ENCODE data around the gene RPSA. TPM values are rescaled to one million over a fixed set of nuclear protein-coding genes. Genes with fewer than 3 reads are reported as not detected.
"Not testable (repeated sequence)": the region's sequence is repeated elsewhere in the genome, so short reads cannot be mapped to it uniquely, and the experiment has no call there.

Gene RPSA
- total RNA-seq, 1 experiment from 2014 or later: 933 TPM

DNA sequence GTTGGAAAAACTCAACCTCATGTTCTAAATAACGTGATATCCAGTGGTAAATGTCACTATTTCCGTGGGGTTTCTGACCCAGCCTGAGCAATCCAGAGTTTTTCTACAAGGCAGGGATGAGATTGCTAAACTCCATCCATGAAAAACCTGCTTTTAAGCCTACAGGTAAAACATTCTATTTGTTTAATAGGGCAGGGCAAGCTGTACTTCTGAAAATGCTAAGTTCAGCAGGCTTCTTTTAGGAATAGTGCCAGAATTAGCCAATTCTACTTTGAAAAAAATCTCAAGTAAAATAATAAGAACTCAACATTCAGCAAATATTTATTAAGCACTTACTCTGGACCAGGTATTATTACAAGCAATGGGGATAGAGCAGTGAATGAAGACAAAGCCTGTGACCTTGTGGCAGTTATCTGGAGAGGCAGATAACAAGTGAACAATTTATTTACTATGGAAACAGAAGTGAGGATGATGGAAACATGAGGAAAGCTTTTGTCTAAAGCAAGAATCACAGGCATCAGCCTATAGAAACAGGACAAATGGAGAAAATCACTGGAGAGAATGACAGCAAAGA, 13.3 kb downstream of the RPSA start:
- DNase-seq (ENCODE audit: low read depth): no peak

DNA sequence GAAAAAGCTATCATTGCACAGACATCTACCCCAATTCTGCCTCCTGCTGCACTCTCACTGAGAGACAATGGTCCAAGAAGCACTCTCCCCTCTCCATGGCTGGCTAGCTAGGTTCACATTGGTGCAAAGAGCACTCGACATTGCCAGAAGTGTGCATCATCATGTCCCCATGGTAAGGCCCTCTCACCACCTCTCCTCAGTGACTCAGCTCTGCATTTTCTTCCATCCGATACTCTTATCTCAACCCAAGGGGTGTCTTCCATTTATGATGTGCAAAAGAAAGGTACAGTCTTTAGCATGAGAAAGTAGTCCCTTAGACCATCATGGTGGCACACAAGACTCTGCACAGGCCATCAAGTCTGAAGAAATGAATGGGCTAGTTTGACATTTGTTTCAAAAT, 14.0 kb downstream of the RPSA start:
- no peak for DNase-seq (ENCODE audit: low read depth)

DNA sequence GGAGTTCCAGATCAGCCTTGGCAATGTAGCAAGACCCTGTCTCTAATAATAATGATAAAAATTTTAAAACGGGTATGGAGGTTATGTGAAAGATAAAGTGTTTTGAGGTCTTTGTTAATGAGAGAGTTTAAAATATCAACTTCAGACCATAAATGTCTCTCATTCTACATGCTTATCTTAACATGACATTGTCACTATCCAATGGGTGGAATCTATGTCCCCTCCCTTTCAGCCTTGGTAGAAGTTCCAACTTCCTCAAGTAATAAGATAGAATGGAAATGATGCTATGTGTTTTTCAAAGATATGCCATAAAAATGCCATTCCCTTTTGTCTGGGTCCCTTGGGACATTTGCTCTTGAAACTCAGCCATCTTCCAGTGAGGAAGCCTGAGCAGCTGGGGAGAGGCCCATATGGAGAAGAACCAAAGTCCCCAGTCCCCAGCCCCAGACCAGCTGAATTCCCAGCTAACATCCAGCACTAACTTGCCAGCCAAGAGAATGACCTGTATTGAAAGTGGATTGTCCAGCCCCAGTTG, 17.0 kb downstream of the RPSA start:
- no peak for DNase-seq (ENCODE audit: low read depth)

DNA sequence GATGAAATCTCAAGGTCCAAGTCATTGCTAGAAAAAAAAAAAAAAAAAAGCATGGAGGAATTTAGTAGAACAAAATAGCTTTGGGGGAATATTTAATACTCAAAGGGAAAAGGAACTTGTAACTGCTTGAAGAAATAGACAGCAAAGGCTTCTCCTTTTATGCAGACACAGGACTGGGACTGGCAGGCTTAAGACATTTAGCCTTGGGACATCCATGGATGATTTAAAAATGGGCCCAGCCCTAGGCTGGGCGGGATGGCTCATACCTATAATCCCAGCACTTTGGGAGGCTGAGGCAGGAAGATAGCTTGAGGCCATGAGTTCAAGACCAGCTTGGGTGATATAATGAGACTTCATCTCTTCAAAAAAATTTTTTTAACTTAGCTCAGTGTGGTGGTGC, 19.8 kb downstream of the RPSA start:
- DNase-seq (ENCODE audit: low read depth): no peak

DNA sequence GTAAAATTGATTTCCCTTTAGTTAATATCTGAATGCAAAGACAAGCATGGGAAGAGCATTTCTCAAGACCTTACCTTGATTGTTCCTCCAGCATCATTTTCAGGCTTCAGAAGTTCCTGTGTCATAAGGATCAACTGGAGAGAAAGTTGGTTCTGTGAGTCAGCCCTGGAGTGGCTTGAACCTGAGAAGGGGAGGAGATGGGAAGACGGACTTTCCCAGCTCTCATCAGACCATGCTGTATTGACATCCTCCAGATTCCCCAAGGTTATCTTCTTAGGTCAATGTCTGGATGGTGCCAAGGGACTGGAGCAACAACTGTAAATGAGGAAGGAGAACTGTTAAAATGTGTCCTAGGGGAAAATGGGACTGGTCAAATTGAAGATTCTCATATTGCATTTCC, 21.0 kb downstream of the RPSA start:
- DNase-seq (ENCODE audit: low read depth): no peak

DNA sequence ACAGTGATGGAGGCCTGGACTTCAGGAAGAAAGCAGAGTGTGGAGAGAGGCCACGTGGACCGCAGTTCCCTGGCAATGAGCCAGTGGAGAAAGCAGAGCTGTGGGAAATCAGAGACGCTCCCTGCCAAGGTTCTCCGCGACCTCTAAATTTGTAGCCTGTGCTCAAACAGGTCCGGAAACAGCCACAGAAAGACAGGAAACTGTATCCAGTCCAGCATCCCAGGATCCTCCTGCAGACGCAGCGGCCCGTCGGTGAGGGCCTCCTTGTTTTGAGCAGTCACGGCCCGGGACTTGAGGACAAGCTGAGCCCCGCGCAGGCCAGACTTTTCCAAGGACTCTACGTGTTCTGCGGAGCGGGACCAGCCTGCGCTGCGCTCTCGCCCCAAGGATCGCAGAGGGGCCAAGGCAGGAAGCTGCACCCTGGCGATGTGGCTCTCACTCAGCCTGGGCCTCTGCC, 22.3 kb downstream of the RPSA start:
- no peak for DNase-seq (ENCODE audit: low read depth)

DNA sequence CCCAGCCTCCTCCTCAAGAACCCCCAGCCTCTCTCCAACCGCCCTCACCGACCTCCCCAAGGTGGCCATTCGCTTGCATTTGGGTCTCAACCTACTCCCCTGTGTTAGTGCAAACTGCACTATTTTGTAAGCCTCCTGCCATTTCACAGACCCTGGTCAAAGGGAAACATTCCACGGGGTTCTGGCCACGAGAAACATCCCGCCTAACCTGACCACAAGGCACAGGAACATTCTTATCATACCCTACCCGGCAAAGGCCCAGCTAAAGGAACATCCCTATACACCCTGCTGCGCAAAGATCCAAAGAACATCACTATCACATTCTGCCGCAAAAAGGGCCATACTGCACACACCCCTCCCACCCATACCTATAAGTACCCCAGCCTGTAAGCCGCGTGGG, 22.9 kb downstream of the RPSA start:
- no peak for DNase-seq (ENCODE audit: low read depth)

DNA sequence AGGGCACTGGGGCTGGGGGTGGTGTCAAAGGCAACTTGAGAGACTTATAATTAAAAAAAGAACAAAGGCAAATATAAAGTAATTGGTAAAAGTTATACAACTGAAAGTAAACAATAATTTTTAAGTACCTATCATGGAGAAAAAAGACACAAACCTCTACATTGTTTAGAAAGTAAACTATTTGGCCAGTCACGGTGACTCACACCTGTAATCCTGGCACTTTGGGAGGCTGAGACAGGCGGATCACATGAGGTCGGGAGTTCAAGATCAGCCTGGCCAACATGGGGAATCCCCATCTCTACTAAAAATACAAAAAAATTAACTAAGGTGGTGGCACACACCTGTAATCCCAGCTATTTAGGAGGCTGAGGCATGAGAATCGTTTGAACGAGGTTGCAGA, 25.8 kb downstream of the RPSA start:
- DNase-seq (ENCODE audit: low read depth): peak; percentile 55

DNA sequence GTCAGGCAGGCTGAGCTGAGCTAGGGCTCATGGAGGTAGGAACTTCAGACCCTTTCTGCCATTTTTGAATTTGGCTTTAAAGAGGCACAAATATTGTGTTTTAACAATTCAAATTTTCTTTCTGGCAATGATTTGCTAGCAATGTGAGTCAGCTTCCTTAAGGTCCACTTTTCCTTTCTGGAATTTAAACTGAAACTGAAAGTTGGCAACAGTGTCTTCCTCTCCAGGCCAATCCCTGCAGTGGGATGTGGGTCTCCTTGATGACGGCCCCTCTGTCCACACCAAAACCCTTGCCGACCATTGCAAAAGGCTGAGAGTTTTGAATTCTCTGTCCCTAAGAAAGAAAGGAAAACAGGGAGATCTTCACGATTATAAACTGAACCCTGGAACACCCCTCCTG, 27.1 kb downstream of the RPSA start:
- peak; percentile 58 for DNase-seq (ENCODE audit: low read depth)

DNA sequence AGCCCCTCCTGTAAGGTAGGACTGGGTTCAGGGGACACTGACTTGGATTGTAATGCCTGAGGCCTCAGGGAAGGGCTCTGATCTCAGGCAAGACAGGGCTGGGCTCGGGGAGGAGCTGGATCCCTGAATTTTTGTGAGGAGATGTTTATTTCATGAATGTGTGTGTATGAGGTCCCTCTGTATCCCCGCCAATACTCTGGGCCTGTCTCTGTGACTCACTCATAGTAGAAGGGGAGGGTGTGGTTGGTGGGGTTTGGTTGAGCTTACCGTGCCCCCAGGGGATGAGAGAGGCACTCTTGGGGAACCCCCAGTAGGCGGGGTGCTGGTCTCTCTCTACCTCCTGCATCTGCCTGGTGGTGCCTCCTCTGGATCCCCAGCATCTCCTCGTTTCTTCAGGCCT, 28.1 kb downstream of the RPSA start:
- DNase-seq (ENCODE audit: low read depth): peak; percentile 78

DNA sequence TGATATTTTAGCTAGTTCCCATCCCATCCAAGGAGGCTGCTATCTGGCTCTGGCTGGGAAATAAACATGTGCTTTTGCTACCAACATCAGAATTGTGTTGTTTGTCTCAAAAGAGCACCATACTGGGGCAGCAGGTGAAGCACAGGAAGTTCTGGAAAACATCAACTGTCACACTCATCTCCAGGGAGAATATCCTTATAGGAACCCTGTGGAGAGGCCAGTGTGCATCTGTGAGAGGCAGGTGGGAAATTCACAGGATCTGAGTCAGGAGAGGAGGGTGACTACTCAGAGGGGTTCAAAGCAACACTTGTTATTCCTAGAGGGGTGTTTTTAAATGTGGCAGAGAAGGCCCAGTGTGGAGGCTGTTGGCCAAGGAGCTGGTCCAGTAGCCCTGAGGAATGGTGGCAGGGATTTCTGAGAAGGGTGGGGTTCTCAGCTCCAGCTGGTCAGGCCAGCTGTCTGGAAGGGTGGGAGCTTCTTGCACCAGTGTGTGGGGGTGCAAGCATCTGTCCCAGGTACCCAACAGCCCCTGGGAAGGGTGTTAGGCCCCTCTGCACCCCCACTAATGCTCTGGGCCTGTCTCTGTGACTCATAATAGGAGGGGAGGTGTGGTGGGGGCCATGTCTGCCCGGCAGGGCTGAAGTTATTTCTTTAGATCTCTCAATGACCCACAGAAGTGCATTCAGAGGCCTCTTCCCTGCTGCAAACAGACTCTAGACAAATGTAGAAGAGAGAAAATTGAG, 28.7 kb downstream of the RPSA start:
- DNase-seq (ENCODE audit: low read depth): no peak

DNA sequence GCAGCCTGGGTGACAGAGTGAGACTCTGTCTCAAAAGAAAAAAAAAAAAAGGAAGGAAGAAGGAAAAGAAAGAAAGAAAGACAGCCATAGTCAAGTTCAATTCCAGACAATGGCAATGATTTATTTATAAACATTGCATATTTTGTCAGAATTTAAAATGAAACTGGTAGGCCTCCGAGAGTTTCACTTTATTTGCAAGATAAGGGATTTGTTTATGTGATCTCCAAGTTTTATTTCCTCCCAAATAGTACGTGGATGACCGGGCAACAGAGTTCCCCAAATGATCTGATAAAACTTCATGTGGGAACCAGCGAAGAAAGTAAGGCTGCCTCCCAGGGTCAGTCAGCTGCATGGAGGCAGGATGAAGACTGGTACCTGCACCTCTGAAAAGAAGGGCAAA, 32.4 kb downstream of the RPSA start:
- DNase-seq (ENCODE audit: low read depth): no peak

DNA sequence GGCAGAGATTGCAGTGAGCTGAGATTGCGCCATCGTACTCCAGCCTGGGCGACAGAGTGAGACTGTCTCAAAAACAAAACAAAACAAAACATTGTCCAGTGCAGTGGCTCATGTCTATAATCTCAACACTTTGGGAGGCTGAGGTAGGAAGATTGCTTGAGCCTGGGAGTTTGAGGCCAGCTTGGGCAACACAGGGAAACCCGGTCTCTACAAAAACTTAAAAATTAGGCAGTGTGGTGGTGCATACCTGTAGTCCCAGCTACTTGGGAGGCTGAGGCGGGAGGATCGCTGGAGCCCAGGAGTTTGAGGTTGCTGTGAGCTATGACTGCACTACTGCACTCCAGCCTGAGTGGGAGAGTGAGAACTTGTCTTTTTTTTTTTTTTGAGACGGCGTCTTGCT, 33.8 kb downstream of the RPSA start:
- no peak for DNase-seq (ENCODE audit: low read depth)

DNA sequence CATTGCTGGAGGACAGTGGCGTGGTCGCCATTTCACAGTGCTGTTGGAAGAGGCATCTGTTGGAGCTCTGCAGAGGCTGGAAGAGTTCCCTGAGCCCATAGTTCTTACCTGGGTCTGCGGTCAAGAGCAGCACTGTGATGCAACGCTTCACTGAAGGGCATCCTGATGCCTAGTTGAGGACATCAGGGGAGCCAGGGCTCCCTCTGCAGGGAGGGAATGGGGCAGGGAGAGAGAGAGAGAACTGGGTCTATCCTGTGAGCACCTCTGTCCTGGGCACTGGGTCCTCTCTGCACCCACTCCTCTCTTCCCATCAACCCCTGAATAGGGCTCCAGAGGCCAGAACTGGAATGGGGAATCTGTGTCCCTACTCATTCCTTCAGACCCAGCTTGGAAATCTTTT, 37.0 kb downstream of the RPSA start:
- no peak for DNase-seq (ENCODE audit: low read depth)

DNA sequence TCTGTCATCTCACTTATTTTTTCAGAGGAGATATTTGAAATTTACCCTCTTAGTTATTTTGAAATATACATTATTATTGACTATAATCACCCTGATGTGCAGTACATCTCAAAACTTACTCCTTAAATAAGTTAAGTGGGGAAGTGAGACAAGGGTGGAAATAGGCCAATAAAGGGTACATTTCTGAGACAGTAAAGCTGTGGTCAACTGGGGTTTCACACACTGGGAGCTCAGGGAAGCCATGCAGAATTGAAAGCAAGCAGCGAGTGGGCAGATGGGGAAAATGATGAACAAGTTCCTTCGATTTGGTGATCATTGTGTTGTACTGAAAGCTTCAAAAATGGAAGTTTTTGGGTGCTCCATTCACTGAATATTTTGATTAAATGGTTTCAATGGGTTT, 39.4 kb downstream of the RPSA start:
- no peak for DNase-seq (ENCODE audit: low read depth)

DNA sequence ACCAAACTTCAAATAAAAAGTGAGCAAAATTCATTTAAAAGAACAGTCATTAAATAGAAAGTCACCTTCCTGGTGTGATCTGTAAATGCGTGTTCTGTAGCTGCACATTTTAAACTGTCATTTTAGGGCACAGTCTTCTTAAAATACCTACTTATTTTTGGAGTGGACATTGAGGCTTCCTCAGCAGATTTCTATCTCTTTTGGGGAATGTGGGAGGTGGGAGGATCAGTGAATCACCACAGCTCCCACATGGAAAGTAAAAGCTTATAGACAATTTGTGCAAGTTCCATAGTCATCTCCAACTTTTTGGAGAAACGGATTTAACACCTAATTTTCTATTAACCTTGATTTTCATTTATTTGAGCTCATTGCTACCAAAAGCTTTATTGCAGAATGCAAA, 39.9 kb downstream of the RPSA start:
- DNase-seq (ENCODE audit: low read depth): no peak

DNA sequence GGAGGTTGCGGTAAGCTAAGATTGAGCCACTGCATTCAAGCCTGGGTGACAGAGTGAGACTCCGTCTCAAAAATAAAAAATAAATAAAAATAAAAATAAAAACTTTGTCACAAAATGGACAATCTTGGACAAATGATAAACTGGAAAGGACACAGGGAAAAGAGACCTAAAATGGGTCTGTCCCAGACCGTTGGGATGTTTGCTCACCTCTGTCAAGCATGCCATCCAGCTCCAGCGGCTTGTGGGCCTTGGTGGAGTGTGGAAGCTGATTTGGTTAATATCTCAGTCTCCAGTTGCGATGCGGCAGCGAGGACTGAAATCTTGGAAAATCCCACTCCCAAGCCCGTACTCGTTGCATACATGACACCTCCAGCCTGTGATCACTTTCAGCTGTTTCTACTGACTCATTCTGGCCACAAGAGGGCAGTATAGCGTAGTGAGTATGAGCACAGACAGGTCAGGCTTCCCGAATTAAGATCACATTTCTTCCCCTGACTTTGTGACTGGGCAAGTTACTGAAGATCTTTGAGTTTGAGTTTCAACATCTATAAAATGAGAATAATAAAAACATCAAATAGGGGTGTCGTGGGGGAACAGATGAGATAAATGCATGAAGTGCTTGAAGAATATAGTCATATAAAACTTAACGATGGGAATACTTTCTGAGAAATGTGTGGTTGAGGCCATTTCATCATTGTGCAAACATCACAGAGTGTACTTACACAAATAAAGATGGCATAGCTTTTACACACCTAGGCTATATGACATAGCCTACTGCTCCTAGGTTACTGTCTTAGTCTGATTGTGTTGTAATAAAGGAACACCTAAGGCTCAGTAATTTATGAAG, 41.3 kb downstream of the RPSA start:
- peak; percentile 72 for DNase-seq (ENCODE audit: low read depth)

DNA sequence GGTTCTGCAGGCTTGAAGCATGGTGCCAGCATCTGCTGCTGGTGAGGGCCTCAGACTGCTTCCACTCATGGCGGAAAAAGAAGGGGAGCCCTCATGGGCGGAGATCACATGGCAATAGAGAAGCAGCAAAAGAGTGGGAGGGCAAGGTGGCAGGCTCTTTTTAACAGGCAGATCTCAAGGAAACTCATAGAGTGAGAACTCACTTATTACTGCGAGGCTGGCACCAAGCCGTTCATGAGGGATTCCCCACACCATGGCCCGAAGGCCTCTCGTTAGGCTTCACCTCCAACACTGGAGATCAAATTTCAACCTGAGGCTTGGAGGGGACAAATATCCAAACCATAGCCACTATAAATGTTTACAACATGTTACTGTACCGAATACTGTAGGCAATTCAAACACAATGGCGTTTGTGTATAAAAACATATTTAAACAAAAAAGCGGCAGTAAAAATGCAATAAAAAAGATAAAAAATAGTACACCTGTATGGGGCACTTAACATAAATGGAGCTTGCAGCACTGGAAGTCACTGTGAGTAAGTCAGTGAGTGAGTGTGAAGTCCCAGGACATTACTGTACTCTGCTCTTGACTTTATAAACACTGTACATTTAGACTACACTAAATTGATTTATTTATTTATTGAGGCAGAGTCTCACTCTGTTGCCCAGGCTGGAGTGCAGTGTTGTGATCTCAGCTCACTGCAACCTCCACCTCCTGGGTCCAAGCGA, 42.1 kb downstream of the RPSA start:
- no peak for DNase-seq (ENCODE audit: low read depth)

DNA sequence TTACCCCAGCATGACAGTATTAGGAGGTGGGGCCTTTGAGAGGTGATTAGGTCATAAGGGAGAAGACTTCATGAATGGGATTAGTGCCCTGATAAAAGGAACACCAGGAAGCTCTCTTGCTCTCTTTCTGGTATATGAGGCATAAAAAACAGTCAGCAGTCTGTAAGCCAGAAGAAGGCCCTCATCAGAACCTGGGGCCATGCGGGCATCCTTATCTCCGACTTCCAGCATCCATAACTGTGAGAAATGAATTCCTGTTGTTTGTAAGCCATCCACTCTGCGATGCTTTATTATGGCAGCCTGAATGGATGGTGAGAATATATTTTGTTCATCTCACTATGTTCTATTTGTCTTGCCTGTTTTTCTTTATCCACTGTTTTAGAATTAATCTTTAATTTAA, 43.3 kb downstream of the RPSA start:
- DNase-seq (ENCODE audit: low read depth): no peak

DNA sequence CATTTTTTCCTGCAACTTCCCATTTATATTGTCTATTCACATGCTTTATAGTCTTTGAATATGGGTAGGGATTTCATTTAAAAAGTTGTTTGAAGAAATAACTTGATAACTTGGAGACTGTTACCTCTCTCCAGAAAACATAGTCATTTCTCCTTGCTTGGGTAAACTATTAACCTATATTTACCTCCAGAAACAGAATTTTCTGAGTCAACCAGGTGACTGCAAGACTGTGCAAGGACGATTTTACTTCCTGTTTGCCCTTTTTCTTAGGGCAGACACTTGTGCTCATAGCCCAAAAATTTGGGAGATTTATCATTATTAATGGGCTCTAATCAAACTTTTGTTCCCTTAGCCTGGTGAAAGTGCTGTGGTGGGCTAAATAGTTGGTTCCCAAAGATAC, 46.6 kb downstream of the RPSA start:
- DNase-seq (ENCODE audit: low read depth): no peak

DNA sequence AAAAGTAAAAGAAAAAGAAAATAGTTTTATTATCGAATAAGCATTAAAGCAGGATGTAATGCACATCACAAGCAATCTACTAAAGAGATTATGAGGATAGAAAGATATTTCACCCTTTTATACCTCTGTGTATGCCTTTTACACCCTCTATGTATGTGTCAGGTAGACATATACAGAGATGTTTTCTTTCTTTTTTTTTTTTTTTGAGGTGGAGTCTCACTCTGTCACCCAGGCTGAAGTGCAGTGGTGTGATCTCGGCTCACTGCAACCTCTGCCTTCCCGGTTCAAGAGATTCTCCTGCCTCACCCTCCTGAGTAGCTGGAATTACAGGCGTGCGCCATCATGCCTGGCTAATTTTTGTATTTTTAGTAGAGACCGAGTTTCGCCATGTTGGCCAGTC, 47.4 kb downstream of the RPSA start:
- DNase-seq (ENCODE audit: low read depth): not testable (repeated sequence)
